ENCODE data around the gene ADRA1B. TPM values are rescaled to one million over a fixed set of nuclear protein-coding genes. Genes with fewer than 3 reads are reported as not detected.

The ADRA1B gene
- total RNA-seq, result not detected

DNA sequence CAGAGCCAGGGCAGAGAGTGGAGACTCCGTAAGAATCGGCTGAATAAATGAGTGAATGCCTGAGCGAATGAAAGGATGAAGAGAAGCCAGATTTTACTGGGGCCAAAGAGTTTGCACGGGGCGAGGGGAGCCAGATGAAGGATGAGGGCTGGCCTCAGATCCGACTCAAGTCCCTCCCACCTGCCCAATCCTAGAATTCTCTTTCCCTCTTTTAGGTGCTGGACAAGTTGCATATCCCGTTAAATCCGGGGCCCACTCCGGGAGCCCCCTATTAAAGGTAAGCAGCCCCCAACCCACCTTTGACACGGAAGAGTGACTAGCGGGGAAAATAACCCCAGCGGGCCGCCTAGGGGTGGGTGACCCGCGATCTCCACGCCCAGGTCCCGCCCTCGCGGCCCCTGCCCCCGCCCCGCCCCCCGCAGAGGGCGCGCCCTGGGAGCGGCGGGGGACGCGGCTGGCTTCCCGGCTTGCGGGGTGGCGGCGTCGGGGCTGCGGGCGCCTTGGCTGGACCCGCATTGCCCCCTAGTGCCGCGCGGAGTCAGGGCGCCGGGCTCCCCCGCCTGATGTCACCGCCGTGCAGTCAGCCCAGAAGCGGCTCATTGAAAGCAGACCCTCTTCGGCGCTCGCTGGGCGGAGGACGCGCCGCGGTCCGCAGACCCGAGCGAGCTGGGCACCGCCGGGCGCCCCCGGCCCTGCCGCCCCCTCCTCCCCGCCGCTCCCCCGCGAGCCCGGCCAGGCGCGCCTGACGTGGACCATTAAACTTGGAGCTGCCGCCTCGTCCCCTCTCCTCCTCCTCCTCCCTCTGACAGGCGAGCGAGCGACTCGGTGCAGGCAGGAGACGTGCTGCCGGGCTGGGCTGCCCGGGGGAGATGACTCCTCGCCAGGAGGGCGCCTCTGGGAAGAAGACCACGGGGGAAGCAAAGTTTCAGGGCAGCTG lies at the start of gene ADRA1B:
ADRA1B (plus strand) TSS at position 579 of the 937 bp plus-strand sequence. CDS start 424 bp downstream, outside the sequence.
- Mint-ChIP-seq H3K27me3 (ENCODE audit: low read depth) (peaks cover 78% of the 10 kb centered on the region), H3K36me3 (ENCODE audit: insufficient read depth in 2 of 2) (no peaks in the 10 kb centered on the region), H3K4me1 (ENCODE audit: low read depth) (no peaks in the 10 kb centered on the region), H3K27ac (no peak within 1 kb of the TSS), H3K4me3 (peak within 1 kb of the TSS; percentile 65 to 68), H3K9me3 (no peaks in the 10 kb centered on the region)
- ATAC-seq (replicated peaks in 1 of 2) (peak; percentile 96 to 97), DNase-seq (peak; percentile 61 to 71)

DNA sequence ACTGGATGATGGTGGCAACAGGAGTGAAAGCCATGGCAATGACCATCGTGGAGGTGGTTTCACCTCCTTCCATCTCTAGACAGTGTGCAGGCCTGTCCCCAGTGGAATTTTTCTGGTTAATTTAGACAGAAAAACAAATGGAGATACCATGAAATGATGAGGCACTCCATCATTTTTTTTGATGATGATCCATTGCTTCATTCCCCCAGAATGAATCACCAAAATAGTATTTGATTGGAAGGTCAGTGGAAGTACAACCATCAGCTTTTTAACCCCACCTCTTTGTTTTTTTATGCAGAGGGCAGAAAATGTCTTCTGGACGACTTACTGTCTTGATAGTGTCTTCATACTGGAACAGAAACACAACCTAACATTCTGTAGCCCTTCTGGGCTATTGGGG lies 42.6 kb upstream of the ADRA1B start:
- DNase-seq, result no peak
- Mint-ChIP-seq H3K27ac (no peak overlapping the region), H3K4me1 (ENCODE audit: low read depth) (no peaks in the 10 kb centered on the region), H3K27me3 (ENCODE audit: low read depth) (peaks cover 54% of the 10 kb centered on the region), H3K9me3 (no peaks in the 10 kb centered on the region), H3K4me3 (no peak overlapping the region), H3K36me3 (ENCODE audit: insufficient read depth in 2 of 2) (no peaks in the 10 kb centered on the region)
- ATAC-seq (replicated peaks in 1 of 2), result no peak

DNA sequence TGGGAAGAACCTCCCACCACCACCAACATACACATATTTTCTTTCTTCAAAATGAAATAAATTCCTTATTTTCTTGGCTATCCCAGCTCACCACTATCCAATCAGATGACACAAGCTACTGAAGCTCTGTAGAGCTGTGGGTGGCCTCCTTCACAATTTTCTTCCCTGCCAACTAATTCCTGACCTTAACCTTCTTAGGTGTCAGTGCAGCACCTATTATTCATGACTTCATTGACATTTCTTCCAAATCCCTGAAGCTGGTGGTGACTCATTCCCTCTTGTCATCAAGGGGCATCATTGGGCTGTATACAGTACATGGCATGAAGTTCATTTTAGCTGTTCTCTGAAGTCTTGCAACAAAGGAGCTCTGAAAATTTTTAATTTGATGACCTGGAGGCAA lies 42.0 kb upstream of the ADRA1B start:
- Mint-ChIP-seq H3K4me3 (no peak overlapping the region), H3K9me3 (no peaks in the 10 kb centered on the region), H3K27ac (no peak overlapping the region), H3K27me3 (ENCODE audit: low read depth) (peaks cover 53% of the 10 kb centered on the region), H3K4me1 (ENCODE audit: low read depth) (no peaks in the 10 kb centered on the region), H3K36me3 (ENCODE audit: insufficient read depth in 2 of 2) (no peaks in the 10 kb centered on the region)
- DNase-seq (no peak), ATAC-seq (replicated peaks in 1 of 2) (peak in 1 of 2 donors; percentile 36)

DNA sequence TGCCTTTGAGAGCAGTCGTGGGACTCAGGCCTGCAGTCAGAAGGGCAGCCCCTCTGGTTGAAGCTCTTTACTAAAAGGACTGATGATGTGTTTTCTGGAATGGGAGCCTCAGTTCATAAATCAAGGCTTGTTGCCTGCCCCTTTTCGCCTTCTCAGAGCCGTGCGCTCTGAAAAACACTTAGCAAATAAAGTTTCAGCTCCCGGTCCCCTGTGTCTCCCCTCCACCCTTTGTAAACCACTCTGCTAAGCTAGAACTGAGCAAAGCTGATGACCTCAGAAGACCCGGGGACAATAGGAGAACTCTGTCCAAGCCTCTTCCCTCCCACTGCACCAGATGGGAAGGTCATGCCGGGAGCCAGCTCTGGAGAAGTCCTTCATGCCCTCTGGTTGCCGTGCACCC lies 39.3 kb upstream of the ADRA1B start:
- Mint-ChIP-seq H3K4me1 (ENCODE audit: low read depth) (no peaks in the 10 kb centered on the region), H3K27ac (no peak overlapping the region)

DNA sequence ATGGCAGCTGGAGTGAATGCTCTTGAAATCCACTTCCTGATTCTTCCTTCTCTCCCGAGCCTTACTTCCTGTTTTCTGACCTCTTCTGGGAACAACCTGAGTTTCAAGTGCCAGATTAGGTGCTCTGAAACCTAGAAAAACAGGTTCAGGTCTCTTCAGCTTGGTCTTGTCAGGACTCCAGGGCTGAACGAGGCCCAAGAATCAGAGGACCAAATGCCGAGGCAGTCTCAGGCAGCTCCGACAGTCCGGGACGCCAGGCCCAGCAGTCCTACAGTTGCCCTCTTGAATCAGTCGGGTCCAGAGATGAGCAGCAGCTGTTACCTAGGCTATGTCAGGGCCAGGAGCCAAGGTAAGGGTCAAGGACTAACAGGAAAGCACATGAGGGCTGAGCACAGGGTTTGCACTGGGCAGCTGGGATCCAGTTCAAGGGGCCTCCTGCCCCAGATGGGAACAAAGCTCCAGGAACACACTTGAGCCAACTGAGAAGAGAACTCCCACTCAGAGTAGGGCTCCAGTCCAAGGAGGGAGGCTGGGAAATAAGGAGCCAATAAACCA lies 38.3 kb upstream of the ADRA1B start:
- Mint-ChIP-seq H3K27ac (no peak overlapping the region), H3K9me3 (no peaks in the 10 kb centered on the region), H3K4me3 (no peak overlapping the region), H3K36me3 (ENCODE audit: insufficient read depth in 2 of 2) (no peaks in the 10 kb centered on the region), H3K27me3 (ENCODE audit: low read depth) (peaks cover 46% of the 10 kb centered on the region), H3K4me1 (ENCODE audit: low read depth) (no peaks in the 10 kb centered on the region)
- no peak for ATAC-seq (replicated peaks in 1 of 2)
- DNase-seq, result no peak

More for the DNA sequence above, 39.3 kb upstream of the ADRA1B start:
- peaks cover 48% of the 10 kb centered on the region for H3K27me3 Mint-ChIP-seq (ENCODE audit: low read depth)
- ATAC-seq (replicated peaks in 1 of 2) (no peak), DNase-seq (no peak)
- no peaks in the 10 kb centered on the region for H3K9me3 Mint-ChIP-seq
- no peaks in the 10 kb centered on the region for H3K36me3 Mint-ChIP-seq (ENCODE audit: insufficient read depth in 2 of 2)
- H3K4me3 Mint-ChIP-seq, result no peak overlapping the region

DNA sequence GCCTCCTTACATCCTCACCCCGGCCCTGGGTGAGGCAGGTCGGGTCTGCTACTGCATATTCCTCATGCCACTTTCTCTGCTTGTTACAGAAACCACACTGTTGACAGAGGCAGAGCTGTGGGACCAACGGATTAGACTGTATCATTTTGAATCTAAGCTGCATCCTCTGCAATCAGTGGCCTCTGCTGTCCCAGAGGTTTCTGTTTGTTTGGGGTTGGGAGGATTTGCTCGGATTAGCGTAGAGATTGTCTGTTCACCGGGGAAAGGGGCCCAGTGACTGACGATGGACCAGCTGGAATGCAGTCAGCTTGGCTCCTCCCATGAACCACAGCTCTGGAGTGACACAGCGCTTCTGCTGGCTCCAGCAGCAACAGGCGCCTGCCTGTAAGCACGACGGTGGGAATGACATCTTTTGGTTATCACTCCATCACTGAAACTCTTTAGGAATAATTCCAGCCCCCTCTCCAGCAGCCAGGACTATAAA lies 37.3 kb upstream of the ADRA1B start:
- Mint-ChIP-seq H3K36me3 (ENCODE audit: insufficient read depth in 2 of 2) (no peaks in the 10 kb centered on the region), H3K4me3 (no peak overlapping the region)

DNA sequence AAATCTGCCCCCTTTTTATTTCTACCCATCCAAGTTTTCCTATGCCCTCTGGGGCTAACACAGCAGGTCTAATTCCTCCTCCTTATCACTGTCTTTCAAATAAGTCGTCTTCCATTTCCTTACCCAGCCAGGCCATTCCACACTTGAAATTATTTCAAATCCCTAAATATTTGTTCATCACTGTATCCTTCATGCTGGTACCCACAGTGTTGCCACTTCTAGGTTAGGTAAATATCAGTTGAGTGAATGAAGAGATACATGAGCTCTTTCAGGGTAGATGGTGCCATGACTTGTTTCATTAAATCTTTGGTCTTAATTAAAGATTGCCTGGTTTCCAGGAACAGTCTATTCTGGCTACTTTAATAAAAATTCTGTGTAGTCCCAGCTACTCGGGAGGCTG lies 35.6 kb upstream of the ADRA1B start:
- Mint-ChIP-seq H3K4me3 (no peak overlapping the region), H3K9me3 (no peaks in the 10 kb centered on the region), H3K27ac (no peak overlapping the region), H3K4me1 (ENCODE audit: low read depth) (no peaks in the 10 kb centered on the region), H3K27me3 (ENCODE audit: low read depth) (peaks cover 38% of the 10 kb centered on the region), H3K36me3 (ENCODE audit: insufficient read depth in 2 of 2) (no peaks in the 10 kb centered on the region)
- no peak for ATAC-seq (replicated peaks in 1 of 2)
- DNase-seq, result no peak

More for the DNA sequence above, 37.3 kb upstream of the ADRA1B start:
- Mint-ChIP-seq H3K27me3 (ENCODE audit: low read depth) (peaks cover 38% of the 10 kb centered on the region), H3K27ac (no peak overlapping the region), H3K9me3 (no peaks in the 10 kb centered on the region), H3K4me1 (ENCODE audit: low read depth) (no peaks in the 10 kb centered on the region)
- ATAC-seq (replicated peaks in 1 of 2) (no peak), DNase-seq (no peak)

DNA sequence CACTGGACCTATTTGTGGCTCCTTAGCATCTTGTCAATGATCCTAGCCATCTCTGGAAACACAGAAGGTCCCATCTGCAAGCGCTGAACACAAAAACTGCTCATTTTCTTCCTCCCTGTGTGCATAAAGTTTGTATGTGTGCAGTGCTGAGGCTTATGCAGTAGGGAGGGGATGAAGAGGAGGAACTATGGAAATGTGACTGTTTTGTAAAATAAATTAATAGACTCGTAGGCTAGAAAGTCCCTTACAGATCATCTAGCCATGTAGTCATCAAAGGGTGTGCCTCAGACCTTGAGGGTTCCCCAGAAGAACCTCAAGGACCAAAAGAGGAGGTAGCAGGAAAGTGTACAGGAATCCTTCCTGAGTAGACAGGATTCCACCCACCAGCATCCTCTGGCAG lies 34.3 kb upstream of the ADRA1B start:
- H3K9me3 Mint-ChIP-seq, result no peaks in the 10 kb centered on the region
- DNase-seq (no peak), ATAC-seq (replicated peaks in 1 of 2) (no peak)
- H3K27ac Mint-ChIP-seq, result no peak overlapping the region
- peaks cover 45% of the 10 kb centered on the region for H3K27me3 Mint-ChIP-seq (ENCODE audit: low read depth)
- H3K4me3 Mint-ChIP-seq, result no peak overlapping the region
- H3K4me1 Mint-ChIP-seq (ENCODE audit: low read depth), result no peaks in the 10 kb centered on the region
- no peaks in the 10 kb centered on the region for H3K36me3 Mint-ChIP-seq (ENCODE audit: insufficient read depth in 2 of 2)

DNA sequence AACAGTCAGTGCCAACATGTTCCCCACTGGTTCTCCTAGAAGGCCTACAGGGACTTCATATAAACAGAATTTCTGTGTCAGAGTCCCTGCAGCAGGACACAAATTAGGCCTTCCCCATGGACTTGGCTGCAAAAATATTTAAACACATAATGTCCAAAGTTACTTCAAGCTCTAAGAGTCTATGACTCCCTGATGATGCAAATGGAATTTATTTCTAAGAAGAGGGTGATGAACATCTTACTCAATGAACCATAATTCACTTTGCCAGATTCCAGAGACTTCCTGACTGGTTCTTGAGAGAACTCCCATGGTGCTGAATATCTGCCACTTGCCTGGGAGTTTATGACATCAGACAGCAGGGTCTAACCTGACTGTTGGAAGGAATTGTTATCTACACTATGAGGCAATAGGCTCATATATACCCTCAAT lies 32.7 kb upstream of the ADRA1B start:
- Mint-ChIP-seq H3K36me3 (ENCODE audit: insufficient read depth in 2 of 2) (no peaks in the 10 kb centered on the region), H3K4me3 (no peak overlapping the region), H3K27me3 (ENCODE audit: low read depth) (peaks cover 41% of the 10 kb centered on the region), H3K9me3 (no peaks in the 10 kb centered on the region), H3K4me1 (ENCODE audit: low read depth) (no peaks in the 10 kb centered on the region), H3K27ac (no peak overlapping the region)
- ATAC-seq (replicated peaks in 1 of 2) (no peak), DNase-seq (no peak)

DNA sequence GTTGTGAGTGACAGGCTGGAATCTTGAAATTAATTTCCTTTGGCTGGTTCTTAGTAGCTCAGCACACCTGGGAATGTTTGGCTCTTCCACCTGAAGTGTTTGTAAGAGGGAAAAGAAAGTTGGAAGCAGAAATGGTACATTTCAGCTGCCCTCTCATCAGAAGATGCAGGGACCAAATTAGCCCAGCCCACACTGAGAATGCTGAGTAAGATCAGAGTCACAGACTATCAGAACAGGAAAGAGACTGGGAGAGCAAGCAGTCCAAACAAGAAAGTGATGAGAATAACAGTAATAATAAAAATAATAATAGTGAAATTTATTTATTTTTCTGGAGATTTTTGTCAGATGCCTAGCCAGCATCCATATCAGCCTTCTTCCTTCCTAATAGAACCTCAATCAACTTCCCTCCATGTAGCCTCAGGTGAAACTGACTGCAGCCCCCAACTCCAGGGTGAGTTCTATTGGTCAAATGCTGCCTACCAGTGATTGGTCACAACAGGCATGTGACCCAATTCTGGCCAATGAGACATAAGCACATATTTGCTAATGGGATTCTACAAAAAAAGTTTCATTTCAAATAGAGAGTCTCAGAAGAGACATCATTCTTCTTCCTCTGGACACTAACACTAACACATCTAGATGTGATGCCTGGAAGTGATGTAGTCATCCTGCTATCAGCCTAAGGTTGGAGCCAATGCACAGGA lies 31.2 kb upstream of the ADRA1B start:
- Mint-ChIP-seq H3K4me1 (ENCODE audit: low read depth) (no peaks in the 10 kb centered on the region), H3K9me3 (no peaks in the 10 kb centered on the region), H3K4me3 (no peak overlapping the region), H3K27me3 (ENCODE audit: low read depth) (peaks cover 44% of the 10 kb centered on the region), H3K36me3 (ENCODE audit: insufficient read depth in 2 of 2) (no peaks in the 10 kb centered on the region), H3K27ac (no peak overlapping the region)
- DNase-seq (no peak), ATAC-seq (replicated peaks in 1 of 2) (no peak)

DNA sequence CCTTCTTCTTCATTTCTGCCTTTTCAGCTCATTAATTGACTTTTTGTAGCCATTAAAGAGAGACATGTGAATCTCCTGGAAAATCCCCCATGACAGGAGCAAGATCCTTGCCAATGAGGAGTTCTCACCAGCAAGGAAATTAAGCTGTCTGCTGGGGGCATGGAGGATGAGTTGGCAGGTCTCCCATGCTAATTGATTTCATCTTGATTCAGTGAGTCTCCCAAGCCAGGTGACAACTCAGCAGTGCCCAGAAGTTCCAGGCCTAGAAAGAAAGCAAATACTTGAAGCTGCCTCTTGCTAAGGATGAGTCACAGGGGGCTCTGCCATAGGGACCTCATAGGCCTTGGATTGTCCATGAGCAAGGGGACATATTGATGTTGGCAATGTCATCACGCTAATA lies 30.0 kb upstream of the ADRA1B start:
- no peak for DNase-seq
- H3K4me3 Mint-ChIP-seq, result no peak overlapping the region
- ATAC-seq (replicated peaks in 1 of 2), result no peak
- peaks cover 32% of the 10 kb centered on the region for H3K27me3 Mint-ChIP-seq (ENCODE audit: low read depth)
- H3K36me3 Mint-ChIP-seq (ENCODE audit: insufficient read depth in 2 of 2), result no peaks in the 10 kb centered on the region
- H3K4me1 Mint-ChIP-seq (ENCODE audit: low read depth), result no peaks in the 10 kb centered on the region
- no peaks in the 10 kb centered on the region for H3K9me3 Mint-ChIP-seq
- H3K27ac Mint-ChIP-seq, result no peak overlapping the region

DNA sequence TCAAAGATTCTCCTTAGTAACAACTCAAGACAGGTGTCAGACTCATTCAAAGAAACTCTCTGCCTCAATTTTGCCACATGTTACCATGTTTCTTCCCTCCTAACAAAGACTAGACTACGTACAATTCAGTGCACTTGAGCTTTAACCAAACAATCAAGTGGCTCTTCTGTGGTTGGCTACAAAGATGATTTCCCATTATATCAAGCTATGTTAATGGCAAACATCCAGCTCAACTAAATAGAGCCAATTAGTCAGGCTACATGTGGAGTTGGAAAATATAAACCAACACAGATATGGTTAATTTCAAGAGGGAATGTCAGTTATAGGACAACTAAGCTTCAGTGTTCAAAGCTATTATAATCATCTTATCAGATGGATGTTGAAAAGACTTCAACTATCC lies 29.2 kb upstream of the ADRA1B start:
- no peak overlapping the region for H3K27ac Mint-ChIP-seq

DNA sequence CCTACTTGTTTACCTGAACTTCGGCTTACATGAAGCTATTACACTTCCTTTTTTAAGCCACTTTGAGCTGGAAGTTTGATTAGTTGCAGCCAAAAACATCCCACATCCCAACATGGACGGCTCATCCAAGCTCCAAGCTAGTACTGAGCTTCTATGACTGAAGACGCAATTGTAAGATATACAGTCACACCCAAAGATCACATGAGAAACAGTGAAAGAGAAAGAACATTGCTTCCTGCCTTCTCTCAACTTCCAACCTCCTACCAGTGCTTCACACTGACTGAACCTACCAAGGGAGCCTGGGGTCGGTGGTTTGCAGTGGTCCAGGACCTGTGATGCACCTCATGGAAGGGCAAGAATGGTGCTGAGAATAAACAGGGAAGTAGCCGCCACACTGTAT lies 27.4 kb upstream of the ADRA1B start:
- no peak for ATAC-seq (replicated peaks in 1 of 2)
- DNase-seq, result no peak
- Mint-ChIP-seq H3K36me3 (ENCODE audit: insufficient read depth in 2 of 2) (no peaks in the 10 kb centered on the region), H3K4me1 (ENCODE audit: low read depth) (no peaks in the 10 kb centered on the region), H3K4me3 (no peak overlapping the region), H3K27me3 (ENCODE audit: low read depth) (peaks cover 30% of the 10 kb centered on the region), H3K27ac (no peak overlapping the region), H3K9me3 (no peaks in the 10 kb centered on the region)

More for the DNA sequence above, 29.2 kb upstream of the ADRA1B start:
- no peak for ATAC-seq (replicated peaks in 1 of 2)
- no peaks in the 10 kb centered on the region for H3K36me3 Mint-ChIP-seq (ENCODE audit: insufficient read depth in 2 of 2)
- H3K9me3 Mint-ChIP-seq, result no peaks in the 10 kb centered on the region
- DNase-seq, result no peak
- H3K4me1 Mint-ChIP-seq (ENCODE audit: low read depth), result no peaks in the 10 kb centered on the region
- H3K4me3 Mint-ChIP-seq, result no peak overlapping the region
- peaks cover 30% of the 10 kb centered on the region for H3K27me3 Mint-ChIP-seq (ENCODE audit: low read depth)
